Loucy (cell line): ENCODE data around the gene MAP4K5.

Experiments
- EZH2phosphoT487 ChIP-seq: fragments of 200-600 bp; IDR thresholded peaks from 2 replicates; pipeline ENCODE4 v1.6.1; 2018; ENCODE audit warnings: antibody characterized with exemption, mild to moderate bottlenecking, moderate library complexity, borderline replicate concordance
- TF ChIP-seq, protein P1 (sequence below): fragments of 200-600 bp; sonication (generic); conservative IDR thresholded peaks from 2 replicates; pipeline ENCODE4 v1.5.1; 2014; ENCODE audit warnings: mild to moderate bottlenecking, antibody characterized with exemption, low read length

GRCh38 chr14:50471838-50472465 lies 60.4 kb downstream of the MAP4K5 start:
- TF ChIP-seq, protein P1, sequence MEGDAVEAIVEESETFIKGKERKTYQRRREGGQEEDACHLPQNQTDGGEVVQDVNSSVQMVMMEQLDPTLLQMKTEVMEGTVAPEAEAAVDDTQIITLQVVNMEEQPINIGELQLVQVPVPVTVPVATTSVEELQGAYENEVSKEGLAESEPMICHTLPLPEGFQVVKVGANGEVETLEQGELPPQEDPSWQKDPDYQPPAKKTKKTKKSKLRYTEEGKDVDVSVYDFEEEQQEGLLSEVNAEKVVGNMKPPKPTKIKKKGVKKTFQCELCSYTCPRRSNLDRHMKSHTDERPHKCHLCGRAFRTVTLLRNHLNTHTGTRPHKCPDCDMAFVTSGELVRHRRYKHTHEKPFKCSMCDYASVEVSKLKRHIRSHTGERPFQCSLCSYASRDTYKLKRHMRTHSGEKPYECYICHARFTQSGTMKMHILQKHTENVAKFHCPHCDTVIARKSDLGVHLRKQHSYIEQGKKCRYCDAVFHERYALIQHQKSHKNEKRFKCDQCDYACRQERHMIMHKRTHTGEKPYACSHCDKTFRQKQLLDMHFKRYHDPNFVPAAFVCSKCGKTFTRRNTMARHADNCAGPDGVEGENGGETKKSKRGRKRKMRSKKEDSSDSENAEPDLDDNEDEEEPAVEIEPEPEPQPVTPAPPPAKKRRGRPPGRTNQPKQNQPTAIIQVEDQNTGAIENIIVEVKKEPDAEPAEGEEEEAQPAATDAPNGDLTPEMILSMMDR = no peak
- no peak for TF ChIP-seq EZH2phosphoT487
